ENCODE results near the gene TUBB. TPM values are rescaled to one million over a fixed set of nuclear protein-coding genes. Genes with fewer than 3 reads are reported as not detected.

Gene TUBB
- total RNA-seq, 1 experiment from 2014 or later: 1,719 TPM

DNA sequence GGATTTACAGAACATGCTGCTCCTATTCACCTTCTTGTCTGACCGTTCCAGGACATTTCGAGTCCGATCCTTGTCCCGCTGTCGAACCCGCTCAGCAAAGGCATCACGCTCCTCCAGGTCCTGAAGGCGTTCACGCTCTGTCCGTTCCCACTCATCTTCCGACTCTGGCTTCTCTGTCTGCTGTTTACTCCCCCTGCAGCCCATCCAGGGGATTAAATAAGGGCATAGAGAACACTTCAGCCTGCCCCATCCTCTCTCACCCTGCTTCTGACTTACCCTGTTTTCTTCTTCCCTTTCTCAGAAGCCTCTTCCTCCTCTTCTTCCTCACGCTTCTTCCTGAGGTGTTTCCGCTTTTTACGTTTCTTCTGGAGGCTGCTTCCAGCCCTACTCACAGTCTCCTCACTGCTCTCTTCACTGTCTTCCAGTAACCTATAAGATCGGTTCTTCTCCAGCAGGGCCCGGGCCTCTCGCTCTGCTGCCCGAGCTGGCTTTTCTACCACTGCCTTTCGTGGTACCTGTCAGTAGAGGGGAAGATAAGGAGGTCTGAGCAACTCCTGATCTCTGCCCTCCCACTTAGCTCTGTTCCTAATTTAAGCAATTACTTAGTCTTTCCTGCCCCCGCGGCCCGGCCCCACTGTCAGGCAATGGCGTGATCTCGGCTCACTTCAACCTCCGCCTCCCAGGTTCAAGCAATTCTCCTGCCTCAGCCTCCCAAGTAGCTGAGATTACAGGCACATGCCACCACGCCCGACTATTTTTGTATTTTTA, 49.2 kb upstream of the TUBB start:
- no peaks in the 10 kb centered on the region for H3K4me1 ChIP-seq (ENCODE audit: insufficient read depth, low read length)
- no peak overlapping the region for H3K9ac ChIP-seq (ENCODE audit: extremely low read depth, insufficient read length, low read length)
- H2BK15ac ChIP-seq (ENCODE audit: low read depth, low read length): no peak overlapping the region
- H4K91ac ChIP-seq (ENCODE audit: insufficient read length, low read depth, low read length): no peak overlapping the region
- Mint-ChIP-seq H3K36me3 (ENCODE audit: insufficient read depth in 1 of 3, low read depth in 3 of 3) (peaks cover 9 to 38% (median 27%) of the 10 kb centered on the region in 3 experiments; a peak in 5 of 7 replicates), H3K4me1 (peaks cover 2 to 7% of the 10 kb centered on the region in 2 experiments; a peak in 3 of 4 replicates), H3K27ac (no peak overlapping the region), H3K4me3 (peak overlapping the region; percentile 59 to 89; a peak in 4 of 5 replicates), H3K27me3 (ENCODE audit: low read depth) (no peaks in the 10 kb centered on the region), H3K9me3 (no peaks in the 10 kb centered on the region; a peak in 1 of 5 replicates)
- no peak overlapping the region for H3T11ph ChIP-seq (ENCODE audit: low read length)
- H3K27me3 ChIP-seq (ENCODE audit: insufficient read depth, low read length): no peaks in the 10 kb centered on the region
- H2AFZ ChIP-seq (ENCODE audit: low read length): no peak overlapping the region
- no peak overlapping the region for H2BK12ac ChIP-seq (ENCODE audit: insufficient read length, low read depth, low read length)
- H3K23ac ChIP-seq (ENCODE audit: insufficient read length, low read depth, low read length): no peak overlapping the region
- DNase-seq: no peak
- no peaks in the 10 kb centered on the region for H3K9me3 ChIP-seq (ENCODE audit: control insufficient read depth, low read depth, low read length)
- no peak overlapping the region for H3K4me2 ChIP-seq (ENCODE audit: insufficient read depth, insufficient read length, low read length)
- no peak overlapping the region for H2AK5ac ChIP-seq (ENCODE audit: insufficient read length, low read length)
- no peak overlapping the region for H2BK120ac ChIP-seq (ENCODE audit: low read depth, low read length, poor library complexity, severe bottlenecking)
- no peak overlapping the region for H4K5ac ChIP-seq (ENCODE audit: insufficient read length, low read depth, low read length)
- H3K23me2 ChIP-seq (ENCODE audit: insufficient read length, low read depth, low read length, poor library complexity, severe bottlenecking): peaks cover 4% of the 10 kb centered on the region
- no peaks in the 10 kb centered on the region for H3K79me2 ChIP-seq (ENCODE audit: insufficient read depth, low read length)
- no peak overlapping the region for H3K56ac ChIP-seq (ENCODE audit: insufficient read length, low read depth, low read length)
- H2BK5ac ChIP-seq (ENCODE audit: insufficient read length, low read length): no peak overlapping the region
- H4K20me1 ChIP-seq (ENCODE audit: control insufficient read depth, insufficient read depth, insufficient read length): no peaks in the 10 kb centered on the region
- no CpG with 5 or more reads among the region's 27 CpGs for WGBS (ENCODE audit: extremely low coverage, insufficient read length, low lambda C conversion rate)
- no peak overlapping the region for H3K18ac ChIP-seq (ENCODE audit: insufficient read length, low read depth, low read length)
- H2BK20ac ChIP-seq (ENCODE audit: low read depth, low read length, poor library complexity, severe bottlenecking): no peak overlapping the region
- TF ChIP-seq, protein P1, sequence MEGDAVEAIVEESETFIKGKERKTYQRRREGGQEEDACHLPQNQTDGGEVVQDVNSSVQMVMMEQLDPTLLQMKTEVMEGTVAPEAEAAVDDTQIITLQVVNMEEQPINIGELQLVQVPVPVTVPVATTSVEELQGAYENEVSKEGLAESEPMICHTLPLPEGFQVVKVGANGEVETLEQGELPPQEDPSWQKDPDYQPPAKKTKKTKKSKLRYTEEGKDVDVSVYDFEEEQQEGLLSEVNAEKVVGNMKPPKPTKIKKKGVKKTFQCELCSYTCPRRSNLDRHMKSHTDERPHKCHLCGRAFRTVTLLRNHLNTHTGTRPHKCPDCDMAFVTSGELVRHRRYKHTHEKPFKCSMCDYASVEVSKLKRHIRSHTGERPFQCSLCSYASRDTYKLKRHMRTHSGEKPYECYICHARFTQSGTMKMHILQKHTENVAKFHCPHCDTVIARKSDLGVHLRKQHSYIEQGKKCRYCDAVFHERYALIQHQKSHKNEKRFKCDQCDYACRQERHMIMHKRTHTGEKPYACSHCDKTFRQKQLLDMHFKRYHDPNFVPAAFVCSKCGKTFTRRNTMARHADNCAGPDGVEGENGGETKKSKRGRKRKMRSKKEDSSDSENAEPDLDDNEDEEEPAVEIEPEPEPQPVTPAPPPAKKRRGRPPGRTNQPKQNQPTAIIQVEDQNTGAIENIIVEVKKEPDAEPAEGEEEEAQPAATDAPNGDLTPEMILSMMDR (conservative IDR thresholded peaks at IDR 0.05): peak; percentile 43
- no peak overlapping the region for H3K27ac ChIP-seq (ENCODE audit: insufficient read length, low read depth, low read length)
- H3K79me1 ChIP-seq (ENCODE audit: insufficient read depth, low read depth, low read length, poor library complexity, severe bottlenecking): peaks cover 9% of the 10 kb centered on the region
- H3K14ac ChIP-seq (ENCODE audit: insufficient read depth, low read length): no peak overlapping the region
- no peak overlapping the region for H4K8ac ChIP-seq (replicated peaks; ENCODE audit: insufficient read length, low read depth, low read length)
- H3K4ac ChIP-seq (ENCODE audit: low read depth, low read length): no peak overlapping the region
